HepG2 (cell line): ENCODE measurements around the gene GSTA5. TPM values are rescaled to one million over a fixed set of nuclear protein-coding genes. Genes with fewer than 3 reads are reported as not detected.

Source experiments
- CEBPB ChIP-seq: IDR thresholded peaks from 2 replicates; pipeline ENCODE4 v1.6.1; 2011; ENCODE audit warnings: low read depth, low read length, improper control_type of control experiment, borderline replicate concordance
- IKZF1 ChIP-seq: fragments of 450-650 bp; IDR thresholded peaks from 2 replicates; pipeline ENCODE4 v1.7.1; 2016
- NFIB ChIP-seq: sonication (generic); formaldehyde crosslinking; IDR thresholded peaks from 2 replicates; pipeline ENCODE4 v1.9.0; 2021; ENCODE audit warnings: missing genetic modification reagents, mild to moderate bottlenecking, borderline replicate concordance
- NFIC ChIP-seq: IDR thresholded peaks from 2 replicates; pipeline ENCODE4 v1.6.1; 2012; ENCODE audit warnings: mild to moderate bottlenecking, low read length, inconsistent platforms
- NRL ChIP-seq: sonication (generic); formaldehyde crosslinking; IDR thresholded peaks from 2 replicates; pipeline ENCODE4 v1.5.0; 2020; ENCODE audit warnings: missing genetic modification reagents, mild to moderate bottlenecking, moderate library complexity, borderline replicate concordance
- RFX1 ChIP-seq: fragments of 450-650 bp; IDR thresholded peaks from 2 replicates; pipeline ENCODE4 v1.6.1; 2017
- ZBTB1 ChIP-seq: sonication (generic); formaldehyde crosslinking; IDR thresholded peaks from 2 replicates; pipeline ENCODE4 v1.4.0; 2020; ENCODE audit warnings: missing genetic modification reagents, borderline replicate concordance
- ZNF33A ChIP-seq: sonication (generic); formaldehyde crosslinking; IDR thresholded peaks from 2 replicates; pipeline ENCODE4 v1.5.1; 2020; ENCODE audit warnings: missing genetic modification reagents, mild to moderate bottlenecking, moderate library complexity, borderline replicate concordance
- ZNF431 ChIP-seq: sonication (generic); formaldehyde crosslinking; IDR thresholded peaks from 2 replicates; pipeline ENCODE4 v1.9.0; 2022; ENCODE audit warnings: missing genetic modification reagents, low read depth, mild to moderate bottlenecking, borderline replicate concordance
- ZNF616 ChIP-seq: sonication (generic); formaldehyde crosslinking; IDR thresholded peaks from 2 replicates; pipeline ENCODE4 v1.5.0; 2020; ENCODE audit warnings: low read depth, mild to moderate bottlenecking, missing genetic modification reagents
- ZNF674 ChIP-seq: sonication (generic); formaldehyde crosslinking; IDR thresholded peaks from 2 replicates; pipeline ENCODE4 v1.5.0; 2020; ENCODE audit warnings: low read depth, mild to moderate bottlenecking, missing genetic modification reagents
- ZNF761 ChIP-seq: sonication (generic); formaldehyde crosslinking; conservative IDR thresholded peaks from 2 replicates; pipeline ENCODE4 v1.4.0; 2020; ENCODE audit warnings: mild to moderate bottlenecking, missing genetic modification reagents
- ZSCAN20 ChIP-seq: sonication (generic); formaldehyde crosslinking; IDR thresholded peaks from 2 replicates; pipeline ENCODE4 v1.4.0; 2020; ENCODE audit warnings: missing genetic modification reagents, mild to moderate bottlenecking, borderline replicate concordance
- polyA plus RNA-seq, 8 experiments: library from polyadenylated mRNA; depleted of rRNA in 3 of 8; stranded (reverse) in 7 of 8; unstranded in 1 of 8; fragments of >200 nt; fragmentation: Illumina TruSeq in 4 of 8; extraction: Trizol in 4 of 8; gene quantifications; 2 replicates each; pipeline versions ENCODE4 v1.2.1 to v1.2.3, GENCODE V29; 2011 to 2016; ENCODE audit warnings: low read depth in 4 of 8, missing spikeins in 1 of 8, mixed read lengths in 1 of 8; ENCODE audit not compliant: insufficient read depth in 1 of 8
- total RNA-seq, 5 experiments: library from RNA; depleted of rRNA; stranded (reverse); fragments of >200 nt; fragmentation: Illumina TruSeq; extraction: Trizol; gene quantifications; 2 replicates each; pipeline ENCODE4 v1.2.3, GENCODE V29; 2016; ENCODE audit warnings: low read depth in 1 of 5
- TF ChIP-seq, protein P1 (sequence below): sonication (generic); formaldehyde crosslinking; IDR thresholded peaks from one replicate; pipeline ENCODE4 v1.5.1; 2020; ENCODE audit warnings: mild to moderate bottlenecking, missing genetic modification reagents; ENCODE audit errors: not compliant biosample characterization
- TF ChIP-seq, protein P2 (sequence below): sonication (generic); formaldehyde crosslinking; IDR thresholded peaks from 2 replicates; pipeline ENCODE4 v1.4.0; 2020; ENCODE audit warnings: missing genetic modification reagents, mild to moderate bottlenecking, borderline replicate concordance
- TF ChIP-seq, protein P3 (sequence below): IDR thresholded peaks from 2 replicates; pipeline ENCODE4 v1.6.1; 2016

The GSTA5 gene
- total and polyA plus RNA-seq, 2 of the 13 experiments (the other 11 are each of a cell fraction or from before 2014, with no cell fraction given) = not detected

DNA sequence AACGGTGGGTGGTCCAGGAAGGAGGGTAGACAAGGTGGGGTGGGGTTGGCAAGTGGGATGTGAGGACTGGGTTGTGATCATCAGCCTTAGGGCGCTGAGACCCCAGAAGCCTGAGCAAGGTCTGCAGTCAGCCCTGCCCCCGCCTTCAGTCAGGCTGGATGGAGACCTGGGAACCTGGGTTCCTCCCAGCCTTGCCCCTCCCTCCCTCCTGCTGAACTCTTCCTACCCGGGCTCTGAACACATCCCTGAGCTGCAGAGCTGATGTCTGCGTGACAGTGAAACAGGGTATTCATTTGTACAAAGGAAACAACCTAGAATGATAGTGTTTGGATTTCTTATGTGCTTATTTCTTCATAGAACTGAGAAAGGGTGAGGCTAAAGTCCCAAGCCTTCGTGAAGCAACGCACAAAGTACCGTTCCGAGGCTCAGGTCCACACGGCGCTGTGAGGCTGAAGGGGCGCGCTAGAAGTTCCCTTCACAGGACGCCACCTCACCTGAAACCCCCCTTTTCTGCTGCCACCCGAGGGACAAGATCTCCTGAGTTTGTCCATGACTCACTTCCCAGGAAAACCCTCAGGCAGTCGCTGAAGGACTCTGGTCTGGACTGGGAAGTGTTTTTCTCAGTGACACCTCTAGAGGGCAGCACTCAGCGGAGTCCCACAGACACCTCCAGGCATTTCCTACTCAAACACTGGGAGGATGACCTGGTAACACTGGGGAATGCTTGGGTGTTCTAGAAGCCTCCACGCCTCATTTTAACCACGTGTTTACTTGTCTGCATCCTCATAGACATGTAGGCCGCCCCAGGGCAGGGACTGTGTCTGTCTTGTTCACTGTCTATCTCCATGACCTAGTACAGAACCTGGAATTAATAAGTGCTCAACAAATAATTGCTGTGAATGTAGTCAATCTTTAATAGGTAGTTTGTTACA, 1.2 kb downstream of the GSTA5 start (continued):
- TF ChIP-seq, protein P1, sequence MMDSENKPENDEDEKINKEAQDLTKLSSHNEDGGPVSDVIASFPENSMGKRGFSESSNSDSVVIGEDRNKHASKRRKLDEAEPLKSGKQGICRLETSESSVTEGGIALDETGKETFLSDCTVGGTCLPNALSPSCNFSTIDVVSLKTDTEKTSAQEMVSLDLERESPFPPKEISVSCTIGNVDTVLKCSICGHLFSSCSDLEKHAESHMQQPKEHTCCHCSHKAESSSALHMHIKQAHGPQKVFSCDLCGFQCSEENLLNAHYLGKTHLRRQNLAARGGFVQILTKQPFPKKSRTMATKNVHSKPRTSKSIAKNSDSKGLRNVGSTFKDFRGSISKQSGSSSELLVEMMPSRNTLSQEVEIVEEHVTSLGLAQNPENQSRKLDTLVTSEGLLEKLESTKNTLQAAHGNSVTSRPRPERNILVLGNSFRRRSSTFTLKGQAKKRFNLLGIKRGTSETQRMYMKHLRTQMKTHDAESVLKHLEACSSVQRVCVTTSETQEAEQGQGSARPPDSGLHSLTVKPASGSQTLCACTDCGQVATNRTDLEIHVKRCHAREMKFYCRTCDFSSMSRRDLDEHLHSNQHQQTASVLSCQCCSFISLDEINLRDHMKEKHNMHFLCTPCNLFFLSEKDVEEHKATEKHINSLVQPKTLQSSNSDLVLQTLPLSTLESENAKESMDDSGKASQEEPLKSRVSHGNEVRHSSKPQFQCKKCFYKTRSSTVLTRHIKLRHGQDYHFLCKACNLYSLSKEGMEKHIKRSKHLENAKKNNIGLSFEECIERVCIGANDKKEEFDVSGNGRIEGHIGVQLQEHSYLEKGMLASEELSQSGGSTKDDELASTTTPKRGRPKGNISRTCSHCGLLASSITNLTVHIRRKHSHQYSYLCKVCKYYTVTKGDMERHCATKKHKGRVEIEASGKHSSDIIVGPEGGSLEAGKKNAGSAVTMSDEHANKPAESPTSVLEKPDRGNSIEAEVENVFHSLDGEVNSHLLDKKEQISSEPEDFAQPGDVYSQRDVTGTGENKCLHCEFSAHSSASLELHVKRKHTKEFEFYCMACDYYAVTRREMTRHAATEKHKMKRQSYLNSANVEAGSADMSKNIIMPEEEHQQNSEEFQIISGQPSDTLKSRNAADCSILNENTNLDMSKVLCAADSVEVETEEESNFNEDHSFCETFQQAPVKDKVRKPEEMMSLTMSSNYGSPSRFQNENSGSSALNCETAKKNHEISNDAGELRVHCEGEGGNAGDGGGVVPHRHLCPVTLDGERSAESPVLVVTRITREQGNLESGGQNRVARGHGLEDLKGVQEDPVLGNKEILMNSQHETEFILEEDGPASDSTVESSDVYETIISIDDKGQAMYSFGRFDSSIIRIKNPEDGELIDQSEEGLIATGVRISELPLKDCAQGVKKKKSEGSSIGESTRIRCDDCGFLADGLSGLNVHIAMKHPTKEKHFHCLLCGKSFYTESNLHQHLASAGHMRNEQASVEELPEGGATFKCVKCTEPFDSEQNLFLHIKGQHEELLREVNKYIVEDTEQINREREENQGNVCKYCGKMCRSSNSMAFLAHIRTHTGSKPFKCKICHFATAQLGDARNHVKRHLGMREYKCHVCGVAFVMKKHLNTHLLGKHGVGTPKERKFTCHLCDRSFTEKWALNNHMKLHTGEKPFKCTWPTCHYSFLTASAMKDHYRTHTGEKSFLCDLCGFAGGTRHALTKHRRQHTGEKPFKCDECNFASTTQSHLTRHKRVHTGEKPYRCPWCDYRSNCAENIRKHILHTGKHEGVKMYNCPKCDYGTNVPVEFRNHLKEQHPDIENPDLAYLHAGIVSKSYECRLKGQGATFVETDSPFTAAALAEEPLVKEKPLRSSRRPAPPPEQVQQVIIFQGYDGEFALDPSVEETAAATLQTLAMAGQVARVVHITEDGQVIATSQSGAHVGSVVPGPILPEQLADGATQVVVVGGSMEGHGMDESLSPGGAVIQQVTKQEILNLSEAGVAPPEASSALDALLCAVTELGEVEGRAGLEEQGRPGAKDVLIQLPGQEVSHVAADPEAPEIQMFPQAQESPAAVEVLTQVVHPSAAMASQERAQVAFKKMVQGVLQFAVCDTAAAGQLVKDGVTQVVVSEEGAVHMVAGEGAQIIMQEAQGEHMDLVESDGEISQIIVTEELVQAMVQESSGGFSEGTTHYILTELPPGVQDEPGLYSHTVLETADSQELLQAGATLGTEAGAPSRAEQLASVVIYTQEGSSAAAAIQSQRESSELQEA (CRISPR knock-in tag) = peak; percentile 7
- no peak for TF ChIP-seq NFIB (CRISPR knock-in tag)
- TF ChIP-seq ZSCAN20 (CRISPR knock-in tag) = no peak
- TF ChIP-seq ZNF33A (CRISPR knock-in tag) = peak; percentile 59; the same call in 1 of the 2 replicates
- TF ChIP-seq NRL (CRISPR knock-in tag) = peak; percentile 62; the same call in 1 of the 2 replicates
- no peak for TF ChIP-seq RFX1
- TF ChIP-seq, protein P2, sequence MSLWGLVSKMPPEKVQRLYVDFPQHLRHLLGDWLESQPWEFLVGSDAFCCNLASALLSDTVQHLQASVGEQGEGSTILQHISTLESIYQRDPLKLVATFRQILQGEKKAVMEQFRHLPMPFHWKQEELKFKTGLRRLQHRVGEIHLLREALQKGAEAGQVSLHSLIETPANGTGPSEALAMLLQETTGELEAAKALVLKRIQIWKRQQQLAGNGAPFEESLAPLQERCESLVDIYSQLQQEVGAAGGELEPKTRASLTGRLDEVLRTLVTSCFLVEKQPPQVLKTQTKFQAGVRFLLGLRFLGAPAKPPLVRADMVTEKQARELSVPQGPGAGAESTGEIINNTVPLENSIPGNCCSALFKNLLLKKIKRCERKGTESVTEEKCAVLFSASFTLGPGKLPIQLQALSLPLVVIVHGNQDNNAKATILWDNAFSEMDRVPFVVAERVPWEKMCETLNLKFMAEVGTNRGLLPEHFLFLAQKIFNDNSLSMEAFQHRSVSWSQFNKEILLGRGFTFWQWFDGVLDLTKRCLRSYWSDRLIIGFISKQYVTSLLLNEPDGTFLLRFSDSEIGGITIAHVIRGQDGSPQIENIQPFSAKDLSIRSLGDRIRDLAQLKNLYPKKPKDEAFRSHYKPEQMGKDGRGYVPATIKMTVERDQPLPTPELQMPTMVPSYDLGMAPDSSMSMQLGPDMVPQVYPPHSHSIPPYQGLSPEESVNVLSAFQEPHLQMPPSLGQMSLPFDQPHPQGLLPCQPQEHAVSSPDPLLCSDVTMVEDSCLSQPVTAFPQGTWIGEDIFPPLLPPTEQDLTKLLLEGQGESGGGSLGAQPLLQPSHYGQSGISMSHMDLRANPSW (CRISPR knock-in tag) = no peak
- TF ChIP-seq, protein P3, sequence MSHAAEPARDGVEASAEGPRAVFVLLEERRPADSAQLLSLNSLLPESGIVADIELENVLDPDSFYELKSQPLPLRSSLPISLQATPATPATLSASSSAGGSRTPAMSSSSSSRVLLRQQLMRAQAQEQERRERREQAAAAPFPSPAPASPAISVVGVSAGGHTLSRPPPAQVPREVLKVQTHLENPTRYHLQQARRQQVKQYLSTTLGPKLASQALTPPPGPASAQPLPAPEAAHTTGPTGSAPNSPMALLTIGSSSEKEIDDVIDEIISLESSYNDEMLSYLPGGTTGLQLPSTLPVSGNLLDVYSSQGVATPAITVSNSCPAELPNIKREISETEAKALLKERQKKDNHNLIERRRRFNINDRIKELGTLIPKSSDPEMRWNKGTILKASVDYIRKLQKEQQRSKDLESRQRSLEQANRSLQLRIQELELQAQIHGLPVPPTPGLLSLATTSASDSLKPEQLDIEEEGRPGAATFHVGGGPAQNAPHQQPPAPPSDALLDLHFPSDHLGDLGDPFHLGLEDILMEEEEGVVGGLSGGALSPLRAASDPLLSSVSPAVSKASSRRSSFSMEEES (CRISPR knock-in tag) = no peak; the same call in 1 of the 2 replicates
- no peak for TF ChIP-seq ZNF431
- TF ChIP-seq CEBPB = no peak
- no peak for TF ChIP-seq ZNF616 (CRISPR knock-in tag)
- TF ChIP-seq ZBTB1 (CRISPR knock-in tag) = no peak
- no peak for TF ChIP-seq ZNF761 (CRISPR knock-in tag)
- TF ChIP-seq IKZF1 = no peak
- no peak for TF ChIP-seq ZNF674 (CRISPR knock-in tag)
- no peak for TF ChIP-seq NFIC
